Breast epithelium (tissue), 3 donors: ENCODE measurements around the gene METTL21C.

ENCODE experiments used
- CTCF ChIP-seq, 3 donors: fragments of 450-650 bp; IDR thresholded peaks; one replicate each; pipeline ENCODE4 v1.5.1; 2016 to 2017; ENCODE audit warnings: antibody characterized with exemption in 3 of 3, mild to moderate bottlenecking in 3 of 3, moderate library complexity in 3 of 3
- POLR2A ChIP-seq: fragments of 450-650 bp; IDR thresholded peaks from one replicate; pipeline ENCODE4 v1.6.1; 2016; ENCODE audit warnings: antibody characterized with exemption, mild to moderate bottlenecking, moderate library complexity

DNA sequence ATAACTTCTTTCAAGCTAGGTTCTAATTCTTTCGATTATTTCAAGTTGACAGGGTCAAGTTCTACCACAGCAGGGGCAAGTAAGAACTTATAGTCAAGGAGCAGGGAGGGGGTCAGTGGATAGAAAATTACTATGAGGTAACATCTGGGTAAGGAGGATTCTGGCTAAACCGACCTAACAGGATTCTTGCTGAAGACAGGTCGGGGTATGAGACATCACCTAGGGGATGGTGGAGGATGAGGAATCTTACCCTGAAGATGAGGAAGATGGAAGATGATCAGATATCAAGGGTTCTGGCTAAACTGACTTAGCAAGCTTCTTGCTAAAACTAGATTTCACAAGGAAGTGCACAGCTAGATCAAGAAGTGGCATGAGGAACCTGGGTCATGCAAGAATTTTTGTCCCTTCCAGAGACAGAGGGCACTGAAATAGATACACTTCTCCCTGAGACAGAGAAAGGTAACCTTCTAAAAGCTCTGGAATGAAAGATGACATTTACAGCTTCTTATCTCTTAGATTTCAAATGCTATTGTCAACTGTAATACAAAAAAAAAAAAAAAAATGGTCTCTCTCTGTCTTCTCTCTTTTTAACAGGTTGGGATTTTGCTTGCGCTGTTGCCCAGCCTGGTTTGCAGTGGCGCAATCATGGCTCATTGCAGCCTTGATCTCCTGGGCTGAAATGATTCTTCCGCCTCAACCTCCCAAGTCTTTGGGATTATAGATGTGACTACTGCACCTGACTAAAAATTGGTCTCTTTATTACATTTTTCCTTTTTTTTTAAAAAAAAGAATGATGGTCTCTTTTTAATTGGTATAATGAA, 9.6 kb upstream of the METTL21C start:
- no peak for TF ChIP-seq CTCF (IDR thresholded peaks at IDR 0.05)
- no peak for TF ChIP-seq POLR2A
